ENCODE data around the gene LTV1. TPM values are rescaled to one million over a fixed set of nuclear protein-coding genes. Genes with fewer than 3 reads are reported as not detected.

Gene LTV1
- total RNA-seq, 1 experiment from 2014 or later: 38.1 TPM

GRCh38 chr6:143884216-143884900 is 41.2 kb downstream of the LTV1 start:
- H3K4me3 ChIP-seq (ENCODE audit: low read depth, low read length): no peak overlapping the region
- intact Hi-C loops (cut with micrococcal nuclease; ENCODE audit: unreplicated experiment): no loop called here
- ChIA-PET POLR2A (no interaction called here), CTCF (no interaction called here)
- no peaks in the 10 kb centered on the region for H3K4me1 ChIP-seq
- no peak for TF ChIP-seq CTCF (IDR thresholded peaks at IDR 0.05; ENCODE audit: insufficient read depth in 1 of 2, low read depth in 1 of 2, low read length in 1 of 2, severe bottlenecking in 1 of 2, unreplicated experiment in 1 of 2)
- BruUV-seq (replicated peaks): no TSS peak
- Mint-ChIP-seq H3K27ac (ENCODE audit: unreplicated experiment) (no peak overlapping the region), H3K4me1 (ENCODE audit: low read depth, unreplicated experiment) (no peaks in the 10 kb centered on the region), H3K9me3 (ENCODE audit: unreplicated experiment) (peaks cover 14% of the 10 kb centered on the region), H3K4me3 (ENCODE audit: unreplicated experiment) (no peak overlapping the region), H3K36me3 (ENCODE audit: insufficient read depth, unreplicated experiment) (no peaks in the 10 kb centered on the region), H3K27me3 (ENCODE audit: insufficient read depth, unreplicated experiment) (peaks cover 8% of the 10 kb centered on the region)
- no peaks in the 10 kb centered on the region for H3K27me3 ChIP-seq (replicated peaks; ENCODE audit: control insufficient read depth, insufficient read depth, low read length)
- no peak for DNase-seq
- no peaks in the 10 kb centered on the region for H3K36me3 ChIP-seq (ENCODE audit: control insufficient read depth, insufficient read depth, low read length)
- H3K9me3 ChIP-seq: peaks cover 7% of the 10 kb centered on the region; the same call in 1 of the 2 replicates

GRCh38 chr6:143885116-143885515 is 42.0 kb downstream of the LTV1 start:
- no peaks in the 10 kb centered on the region for H3K27me3 ChIP-seq (replicated peaks; ENCODE audit: control insufficient read depth, insufficient read depth, low read length)
- H3K36me3 Mint-ChIP-seq (ENCODE audit: insufficient read depth, unreplicated experiment): no peaks in the 10 kb centered on the region
- DNase-seq: no peak
- no peak for TF ChIP-seq CTCF (IDR thresholded peaks at IDR 0.05; ENCODE audit: insufficient read depth in 1 of 2, low read depth in 1 of 2, low read length in 1 of 2, severe bottlenecking in 1 of 2, unreplicated experiment in 1 of 2)
- H3K27me3 Mint-ChIP-seq (ENCODE audit: insufficient read depth, unreplicated experiment): peaks cover 8% of the 10 kb centered on the region
- peaks cover 7% of the 10 kb centered on the region; the same call in 1 of the 2 replicates for H3K9me3 ChIP-seq
- intact Hi-C loops (cut with micrococcal nuclease; ENCODE audit: unreplicated experiment): no loop called here
- H3K4me1 Mint-ChIP-seq (ENCODE audit: low read depth, unreplicated experiment): no peaks in the 10 kb centered on the region
- H3K27ac Mint-ChIP-seq (ENCODE audit: unreplicated experiment): no peak overlapping the region
- H3K4me3 Mint-ChIP-seq (ENCODE audit: unreplicated experiment): no peak overlapping the region
- no peak overlapping the region for H3K4me3 ChIP-seq (ENCODE audit: low read depth, low read length)
- no TSS peak for BruUV-seq (replicated peaks)
- H3K4me1 ChIP-seq: no peaks in the 10 kb centered on the region
- ChIA-PET POLR2A (no interaction called here), CTCF (interaction anchor here (0.6 kb wide), 1 partner anchor 25 kb away, joined by 3 read pairs; no protein-coding TSS in a partner anchor)
- no peaks in the 10 kb centered on the region for H3K36me3 ChIP-seq (ENCODE audit: control insufficient read depth, insufficient read depth, low read length)
- H3K9me3 Mint-ChIP-seq (ENCODE audit: unreplicated experiment): peaks cover 16% of the 10 kb centered on the region

- CTCF ChIA-PET: no interaction called here
Measured at GRCh38 chr6:143894655-143895054, 51.5 kb downstream of the LTV1 start.

More at GRCh38 chr6:143894655-143895054, 51.5 kb downstream of the LTV1 start:
- no peak for TF ChIP-seq CTCF (IDR thresholded peaks at IDR 0.05; ENCODE audit: insufficient read depth in 1 of 2, low read depth in 1 of 2, low read length in 1 of 2, severe bottlenecking in 1 of 2, unreplicated experiment in 1 of 2)
- POLR2A ChIA-PET: no interaction called here
- H3K4me1 Mint-ChIP-seq (ENCODE audit: low read depth, unreplicated experiment): no peaks in the 10 kb centered on the region
- no peak overlapping the region for H3K4me3 Mint-ChIP-seq (ENCODE audit: unreplicated experiment)
- H3K9me3 Mint-ChIP-seq (ENCODE audit: unreplicated experiment): no peaks in the 10 kb centered on the region
- no peaks in the 10 kb centered on the region for H3K36me3 Mint-ChIP-seq (ENCODE audit: insufficient read depth, unreplicated experiment)
- no peaks in the 10 kb centered on the region for H3K4me1 ChIP-seq
- H3K27ac Mint-ChIP-seq (ENCODE audit: unreplicated experiment): no peak overlapping the region
- no peaks in the 10 kb centered on the region for H3K9me3 ChIP-seq
- no peak for DNase-seq
- H3K27me3 ChIP-seq (replicated peaks; ENCODE audit: control insufficient read depth, insufficient read depth, low read length): no peaks in the 10 kb centered on the region
- H3K36me3 ChIP-seq (ENCODE audit: control insufficient read depth, insufficient read depth, low read length): no peaks in the 10 kb centered on the region
- H3K4me3 ChIP-seq (ENCODE audit: low read depth, low read length): no peak overlapping the region
- no TSS peak for BruUV-seq (replicated peaks)
- H3K27me3 Mint-ChIP-seq (ENCODE audit: insufficient read depth, unreplicated experiment): no peaks in the 10 kb centered on the region
- intact Hi-C loops (cut with micrococcal nuclease; ENCODE audit: unreplicated experiment): no loop called here
